BJ (cell line): ENCODE results near the gene PDXK. TPM values are rescaled to one million over a fixed set of nuclear protein-coding genes. Genes with fewer than 3 reads are reported as not detected.
"Not testable (repeated sequence)": the region's sequence is repeated elsewhere in the genome, so short reads cannot be mapped to it uniquely, and the experiment has no call there.

Experiments used
- CTCF ChIA-PET: fragments of 350-600 bp; formaldehyde crosslinking; extraction: SDS; loops from one replicate; lab custom pipeline; 2021; ENCODE audit warnings: antibody characterized with exemption, inconsistent platforms; lab: Yijun Ruan, JAX
- POLR2A ChIA-PET: fragments of 300-600 bp; sonication (Branson Sonifier 250); formaldehyde crosslinking; extraction: SDS; loops from one replicate; lab custom pipeline; 2021; ENCODE audit warnings: antibody characterized with exemption; lab: Charles Lee
- DNase-seq: peaks from one replicate; pipeline ENCODE4 v3.0.0-alpha.2; 2011; ENCODE audit warnings: low read depth
- H3K27me3 ChIP-seq: 2 replicates; pipeline ENCODE4 v1.6.0; 2011; ENCODE audit warnings: low read length; ENCODE audit not compliant: control insufficient read depth, insufficient read depth
- H3K36me3 ChIP-seq: 2 replicates; pipeline ENCODE4 v1.5.1; 2011; ENCODE audit warnings: low read length; ENCODE audit not compliant: control insufficient read depth, insufficient read depth
- H3K4me3 ChIP-seq: 2 replicates; pipeline ENCODE4 v1.5.1; 2011; ENCODE audit warnings: low read depth, mild to moderate bottlenecking, control low read depth, low read length
- CTCF ChIP-seq: IDR thresholded peaks from 2 replicates; pipeline ENCODE4 v1.5.1; 2011; ENCODE audit warnings: low read depth, mild to moderate bottlenecking, control low read depth, inconsistent platforms, low read length, moderate library complexity; ENCODE audit not compliant: insufficient read depth
- polyA plus RNA-seq: library from polyadenylated mRNA; depleted of rRNA; stranded (reverse); fragments of >200 nt; gene quantifications from 2 replicates; pipeline ENCODE4 v1.2.3, GENCODE V29; 2011

The PDXK gene
- polyA plus RNA-seq, 1 experiment: 192 TPM

GRCh38 chr21:43707462-43707861 lies 11.5 kb upstream of the PDXK start:
- no peaks in the 10 kb centered on the region for H3K36me3 ChIP-seq
- POLR2A ChIA-PET: interaction anchor here (0.6 kb wide), 1 partner anchor 62 kb away, joined by 10 read pairs; no protein-coding TSS in a partner anchor
- H3K4me3 ChIP-seq: no peak overlapping the region
- no peak for DNase-seq
- CTCF ChIA-PET: no interaction called here
- no peaks in the 10 kb centered on the region for H3K27me3 ChIP-seq
- TF ChIP-seq CTCF: no peak

- H3K36me3 ChIP-seq: no peaks in the 10 kb centered on the region
- H3K4me3 ChIP-seq: no peak overlapping the region
- DNase-seq: no peak
- TF ChIP-seq CTCF: no peak
- ChIA-PET CTCF (interaction anchor here (1.1 kb wide), 1 partner anchor 389 kb away, joined by 3 read pairs; no protein-coding TSS in a partner anchor), POLR2A (no interaction called here)
- H3K27me3 ChIP-seq: no peaks in the 10 kb centered on the region
Observed at GRCh38 chr21:43708745-43709381, 10.1 kb upstream of the PDXK start.

- no peak for TF ChIP-seq CTCF
- Histone ChIP-seq H3K27me3 (no peaks in the 10 kb centered on the region), H3K4me3 (no peak overlapping the region), H3K36me3 (no peaks in the 10 kb centered on the region)
- peak; percentile 59 for DNase-seq
- CTCF ChIA-PET: interaction anchor here (0.6 to 0.8 kb wide), 3 partner anchors 8 to 16 kb away, joined by 3 to 4 read pairs (median 3); no protein-coding TSS in a partner anchor
- POLR2A ChIA-PET: interaction anchor here (0.6 kb wide), 1 partner anchor 1596 kb away, joined by 3 read pairs; no protein-coding TSS in a partner anchor
Observed at GRCh38 chr21:43712268-43712942, 6.5 kb upstream of the PDXK start.

DNA sequence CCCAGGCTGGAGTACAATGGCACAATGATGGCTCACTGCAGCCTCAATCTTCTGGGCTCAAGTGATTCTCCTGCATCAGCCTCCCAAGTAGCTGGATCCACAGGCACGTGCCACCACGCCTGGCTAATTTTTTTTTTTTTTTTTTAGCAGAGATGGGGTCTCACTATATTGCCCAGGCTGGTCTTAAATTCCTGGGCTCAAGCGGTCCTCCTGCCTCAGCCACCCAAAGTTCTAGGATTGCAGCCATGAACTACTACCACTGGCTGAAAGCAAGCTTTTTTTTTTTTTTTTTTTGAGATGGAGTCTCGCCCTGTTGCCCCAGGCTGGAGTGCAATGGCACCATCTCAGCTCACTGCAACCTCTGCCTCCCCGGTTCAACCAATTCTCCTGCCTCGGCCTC lies 5.8 kb upstream of the PDXK start:
- POLR2A ChIA-PET: interaction anchor here (0.6 kb wide), 1 partner anchor 16 kb away, joined by 4 read pairs; no protein-coding TSS in a partner anchor
- CTCF ChIA-PET: interaction anchor here (0.8 kb wide), 1 partner anchor 8 kb away, joined by 3 read pairs; no protein-coding TSS in a partner anchor

GRCh38 chr21:43716376-43717165 lies 2.4 kb upstream of the PDXK start:
- ChIA-PET POLR2A (no interaction called here), CTCF (interaction anchor here (0.7 to 2.4 kb wide), 4 partner anchors 12 to 16 kb away, joined by 3 to 6 read pairs (median 3); no protein-coding TSS in a partner anchor)
- Histone ChIP-seq H3K36me3 (no peaks in the 10 kb centered on the region; the same call in 1 of the 2 replicates), H3K4me3 (no peak overlapping the region), H3K27me3 (no peaks in the 10 kb centered on the region)
- no peak for TF ChIP-seq CTCF
- DNase-seq: no peak

More for the DNA sequence above, 5.8 kb upstream of the PDXK start:
- DNase-seq, H3K4me3 ChIP-seq, H3K27me3 ChIP-seq, H3K36me3 ChIP-seq: not testable (repeated sequence)
